GM12872 (cell line): ENCODE results near the gene RHOF.

Experiments used
- TF ChIP-seq, protein P1 (sequence below): IDR thresholded peaks from 3 replicates; pipeline ENCODE4 v1.5.1; 2011; ENCODE audit warnings: low read depth, mild to moderate bottlenecking, low read length, moderate library complexity; ENCODE audit not compliant: insufficient read depth

RHOF gene

DNA sequence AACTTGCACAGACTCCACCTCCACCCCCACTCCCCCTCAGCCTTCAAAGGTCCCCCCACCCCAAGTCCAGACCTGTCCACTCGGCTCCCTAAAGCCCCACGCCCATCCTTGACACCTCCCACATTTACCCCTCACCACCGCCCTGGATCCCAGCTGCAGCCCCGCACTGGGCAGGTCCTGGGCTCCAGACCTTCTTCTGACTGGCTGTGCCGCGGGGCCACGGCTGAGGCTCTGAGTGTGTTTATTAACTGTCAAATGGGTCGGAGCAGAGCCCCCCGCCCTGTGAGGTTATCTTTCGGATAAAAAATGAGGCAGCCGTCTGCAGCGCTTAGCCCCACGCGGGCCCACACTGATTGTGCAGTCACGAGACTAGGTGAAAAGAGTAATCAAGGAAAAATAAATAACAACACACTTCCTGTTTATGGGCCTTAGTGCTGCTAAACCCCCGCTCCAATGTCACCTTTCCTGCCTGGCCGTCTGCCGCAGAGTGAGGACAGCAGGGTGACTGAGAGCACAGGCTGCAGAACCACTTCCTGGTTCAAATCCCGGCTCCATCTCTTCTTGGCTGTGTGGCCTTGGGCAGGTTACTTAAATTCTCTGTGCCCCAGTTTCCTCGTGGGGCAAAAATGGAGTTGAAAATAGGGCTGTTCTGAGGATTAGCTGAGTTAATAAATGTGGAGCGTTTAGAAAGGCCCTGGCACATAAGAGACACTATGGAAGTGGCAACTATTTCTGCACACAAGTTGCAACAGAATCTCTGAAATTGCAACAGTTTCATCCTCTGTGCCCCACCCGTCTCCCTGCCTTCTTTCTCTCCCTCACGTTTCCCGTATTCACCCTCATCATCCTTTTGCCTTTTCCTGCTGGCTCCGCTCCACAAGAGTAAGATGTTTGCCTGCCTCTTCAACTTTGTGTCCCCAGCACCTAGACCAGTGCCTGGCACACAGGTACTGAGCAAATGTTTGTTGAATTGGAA is 19.7 kb upstream of the RHOF start:
- TF ChIP-seq, protein P1, sequence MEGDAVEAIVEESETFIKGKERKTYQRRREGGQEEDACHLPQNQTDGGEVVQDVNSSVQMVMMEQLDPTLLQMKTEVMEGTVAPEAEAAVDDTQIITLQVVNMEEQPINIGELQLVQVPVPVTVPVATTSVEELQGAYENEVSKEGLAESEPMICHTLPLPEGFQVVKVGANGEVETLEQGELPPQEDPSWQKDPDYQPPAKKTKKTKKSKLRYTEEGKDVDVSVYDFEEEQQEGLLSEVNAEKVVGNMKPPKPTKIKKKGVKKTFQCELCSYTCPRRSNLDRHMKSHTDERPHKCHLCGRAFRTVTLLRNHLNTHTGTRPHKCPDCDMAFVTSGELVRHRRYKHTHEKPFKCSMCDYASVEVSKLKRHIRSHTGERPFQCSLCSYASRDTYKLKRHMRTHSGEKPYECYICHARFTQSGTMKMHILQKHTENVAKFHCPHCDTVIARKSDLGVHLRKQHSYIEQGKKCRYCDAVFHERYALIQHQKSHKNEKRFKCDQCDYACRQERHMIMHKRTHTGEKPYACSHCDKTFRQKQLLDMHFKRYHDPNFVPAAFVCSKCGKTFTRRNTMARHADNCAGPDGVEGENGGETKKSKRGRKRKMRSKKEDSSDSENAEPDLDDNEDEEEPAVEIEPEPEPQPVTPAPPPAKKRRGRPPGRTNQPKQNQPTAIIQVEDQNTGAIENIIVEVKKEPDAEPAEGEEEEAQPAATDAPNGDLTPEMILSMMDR: no peak

DNA sequence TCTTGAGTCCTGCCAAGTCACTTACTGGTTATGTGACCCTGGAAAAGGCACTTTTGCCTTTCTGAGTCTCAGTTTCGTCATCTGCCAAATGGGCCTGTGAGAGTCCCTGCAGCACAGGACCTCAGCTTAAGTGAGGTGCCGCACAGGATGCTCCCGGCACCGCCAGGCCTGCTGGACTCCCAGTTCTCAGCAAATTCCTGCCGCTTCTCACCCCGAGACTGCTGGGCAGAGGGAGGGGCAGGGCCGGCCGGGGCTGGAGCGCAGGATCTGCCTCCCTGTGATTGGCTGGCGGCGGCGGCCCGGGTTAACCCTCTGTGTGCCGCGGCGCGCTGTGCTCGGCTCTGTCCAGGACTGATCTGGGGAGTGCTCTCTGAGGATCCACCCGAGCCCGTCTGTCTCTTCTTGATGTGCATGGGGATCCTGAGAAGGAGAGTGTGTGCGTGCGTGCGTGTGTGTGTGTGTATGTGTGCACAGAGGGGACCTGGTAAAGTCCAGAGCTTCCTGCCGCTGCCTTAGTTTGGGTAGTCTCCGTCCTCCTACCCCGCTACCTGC is 18.9 kb upstream of the RHOF start:
- TF ChIP-seq, protein P1: no peak

DNA sequence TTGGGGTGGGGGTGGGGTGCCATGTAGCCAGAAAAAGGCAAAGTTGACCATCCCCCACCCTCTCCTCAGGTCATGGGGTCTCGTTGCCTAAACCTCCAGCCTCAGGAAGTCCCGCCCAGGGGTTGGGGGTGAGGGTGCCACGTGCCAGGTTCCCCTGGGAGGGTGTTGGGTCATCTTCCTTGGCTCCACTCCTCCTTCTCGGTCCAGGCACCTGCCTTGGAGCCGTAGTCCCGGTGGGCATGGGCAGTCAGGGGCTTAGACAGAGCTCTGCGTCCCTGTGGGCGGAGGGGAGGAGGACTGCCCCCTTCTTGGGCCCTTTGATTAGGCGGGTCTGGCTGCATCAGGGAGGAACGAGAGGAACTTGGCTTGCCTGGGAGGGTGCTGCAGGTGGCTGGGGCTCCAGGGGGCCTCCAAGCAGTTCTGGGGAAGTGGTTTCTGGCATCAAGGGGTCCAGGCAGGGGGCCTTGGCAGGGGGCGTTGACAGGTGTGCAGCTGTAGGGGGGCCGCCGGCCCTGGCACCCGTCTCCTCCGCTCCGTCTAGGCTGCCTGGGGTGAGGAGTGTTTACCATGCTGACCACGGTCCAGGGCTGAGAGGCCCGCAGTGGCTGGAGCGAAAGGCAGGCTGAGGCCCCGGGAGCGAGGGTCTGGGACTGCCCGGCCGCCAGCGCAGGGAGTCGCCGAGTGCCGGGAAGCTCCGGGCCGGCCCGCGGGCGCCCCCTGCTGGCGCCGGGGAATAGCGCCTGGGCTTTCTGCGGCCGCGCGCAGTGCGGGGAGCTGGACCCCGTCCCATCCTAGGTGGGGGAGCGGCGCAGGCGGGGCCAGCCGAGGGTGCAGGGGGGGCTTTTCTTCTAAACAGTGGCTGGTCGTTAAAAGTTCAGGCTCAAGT is 18.2 kb upstream of the RHOF start:
- TF ChIP-seq, protein P1: peak; percentile 78

DNA sequence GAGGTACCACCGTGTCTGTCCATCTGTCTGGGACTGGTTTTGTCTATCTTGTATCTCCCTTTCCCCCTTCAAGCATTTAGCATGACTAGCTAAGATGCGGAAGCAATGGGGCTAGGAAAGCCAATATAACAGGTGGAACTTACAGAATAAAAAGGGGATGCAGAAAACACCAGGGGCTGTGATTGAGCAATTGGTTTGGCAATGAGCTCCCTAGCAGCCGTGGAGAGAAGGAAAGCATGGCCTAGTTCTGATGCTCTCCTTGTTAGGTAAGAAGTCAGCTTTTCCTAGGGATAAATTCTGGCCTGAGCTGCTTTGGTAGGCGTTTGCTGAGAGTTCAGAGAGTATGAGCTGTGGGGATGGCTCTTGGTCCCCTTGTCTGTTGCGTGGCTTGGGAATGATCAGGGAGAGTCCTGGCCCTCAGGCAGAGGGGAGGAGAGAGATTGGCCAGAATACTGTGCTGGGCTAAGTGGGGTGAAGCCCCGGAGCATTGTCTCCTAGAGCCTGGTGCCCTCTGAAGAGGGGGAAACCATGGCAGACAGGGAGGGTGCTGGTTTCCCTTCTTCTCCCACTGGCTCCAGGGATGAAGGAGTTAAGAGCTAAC is 17.4 kb upstream of the RHOF start:
- TF ChIP-seq, protein P1: no peak

DNA sequence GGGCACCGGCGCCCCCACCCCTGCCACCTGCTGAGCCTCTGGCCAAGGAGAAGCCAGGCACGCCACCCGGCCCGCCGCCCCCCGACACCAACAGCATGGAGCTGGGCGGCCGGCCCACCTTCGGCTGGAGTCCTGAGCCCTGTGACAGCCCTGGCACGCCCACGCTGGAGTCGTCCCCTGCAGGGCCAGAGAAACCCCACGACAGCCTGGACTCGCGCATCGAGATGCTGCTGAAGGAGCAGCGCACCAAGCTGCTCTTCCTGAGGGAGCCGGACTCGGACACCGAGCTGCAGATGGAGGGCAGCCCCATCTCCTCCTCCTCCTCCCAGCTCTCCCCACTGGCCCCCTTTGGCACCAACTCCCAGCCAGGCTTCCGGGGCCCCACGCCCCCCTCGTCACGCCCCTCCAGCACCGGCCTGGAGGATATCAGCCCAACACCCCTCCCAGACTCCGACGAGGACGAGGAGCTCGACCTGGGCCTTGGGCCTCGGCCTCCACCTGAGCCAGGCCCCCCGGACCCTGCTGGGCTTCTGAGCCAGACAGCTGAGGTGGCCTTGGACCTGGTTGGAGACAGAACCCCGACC is 16.8 kb upstream of the RHOF start:
- TF ChIP-seq, protein P1: no peak

DNA sequence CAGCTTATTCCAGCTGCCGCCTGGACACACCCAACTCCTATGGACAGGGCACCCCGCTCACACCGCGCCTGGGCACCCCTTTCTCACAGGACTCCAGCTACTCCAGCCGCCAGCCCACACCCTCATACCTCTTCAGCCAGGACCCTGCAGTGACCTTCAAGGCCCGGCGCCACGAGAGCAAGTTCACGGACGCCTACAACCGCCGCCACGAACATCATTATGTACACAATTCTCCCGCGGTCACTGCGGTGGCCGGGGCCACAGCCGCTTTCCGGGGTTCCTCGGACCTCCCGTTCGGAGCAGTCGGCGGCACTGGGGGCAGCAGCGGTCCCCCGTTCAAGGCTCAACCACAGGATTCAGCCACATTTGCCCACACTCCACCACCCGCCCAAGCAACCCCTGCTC is 16.2 kb upstream of the RHOF start:
- TF ChIP-seq, protein P1: no peak
